ENCODE measurements around the gene HIBCH.
"Not testable (repeated sequence)": the region's sequence is repeated elsewhere in the genome, so short reads cannot be mapped to it uniquely, and the experiment has no call there.

Gene HIBCH

GRCh38 chr2:190223989-190224388 lies 95.6 kb downstream of the HIBCH start:
- DNase-seq = not testable (repeated sequence)

- DNase-seq = not testable (repeated sequence)
Observed at GRCh38 chr2:190222745-190223144, 96.9 kb downstream of the HIBCH start.

GRCh38 chr2:190221429-190221828 lies 98.2 kb downstream of the HIBCH start:
- DNase-seq = no peak

GRCh38 chr2:190219186-190219585 lies 100.4 kb downstream of the HIBCH start:
- DNase-seq = no peak

GRCh38 chr2:190217616-190218015 lies 102.0 kb downstream of the HIBCH start:
- no peak for DNase-seq

GRCh38 chr2:190216829-190217228 lies 102.8 kb downstream of the HIBCH start:
- DNase-seq = no peak

- no peak for DNase-seq
Observed at GRCh38 chr2:190215620-190216019, 104.0 kb downstream of the HIBCH start.

- DNase-seq = no peak
Observed at GRCh38 chr2:190214426-190215194, 105.0 kb downstream of the HIBCH start.

- DNase-seq = no peak
Observed at GRCh38 chr2:190213441-190214335, 105.9 kb downstream of the HIBCH start.

GRCh38 chr2:190210471-190210870 lies 109.2 kb downstream of the HIBCH start:
- no peak for DNase-seq

GRCh38 chr2:190209559-190209958 lies 110.1 kb downstream of the HIBCH start:
- no peak for DNase-seq

- DNase-seq = no peak
Observed at GRCh38 chr2:190207930-190208329, 111.7 kb downstream of the HIBCH start.

- no peak for DNase-seq
Observed at GRCh38 chr2:190205657-190206056, 114.0 kb downstream of the HIBCH start.

- DNase-seq = no peak
Observed at GRCh38 chr2:190202604-190203003, 117.0 kb downstream of the HIBCH start.

GRCh38 chr2:190202018-190202417 lies 117.6 kb downstream of the HIBCH start:
- no peak for DNase-seq

GRCh38 chr2:190200603-190201002 lies 119.0 kb downstream of the HIBCH start:
- no peak for DNase-seq

GRCh38 chr2:190199530-190199929 lies 120.1 kb downstream of the HIBCH start:
- DNase-seq = no peak

- DNase-seq = no peak
Observed at GRCh38 chr2:190199109-190199508, 120.5 kb downstream of the HIBCH start.

- DNase-seq = no peak
Observed at GRCh38 chr2:190197143-190197720, 122.4 kb downstream of the HIBCH start.

- DNase-seq = no peak
Observed at GRCh38 chr2:190190507-190191162, 129.0 kb downstream of the HIBCH start.

- DNase-seq = no peak
Observed at GRCh38 chr2:190188289-190188688, 131.3 kb downstream of the HIBCH start.

GRCh38 chr2:190186238-190186637 lies 133.4 kb downstream of the HIBCH start:
- DNase-seq = no peak

- no peak for DNase-seq
Observed at GRCh38 chr2:190185380-190185779, 134.2 kb downstream of the HIBCH start.
